DOHH2 (cell line): ENCODE data around the gene ANKS3.

Experiments
- EZH2phosphoT487 ChIP-seq: fragments of 200-600 bp; sonication (generic); IDR thresholded peaks from 2 replicates; pipeline ENCODE4 v1.6.1; 2017; ENCODE audit warnings: borderline replicate concordance, mild to moderate bottlenecking, antibody characterized with exemption, low read length, moderate library complexity, mixed read lengths
- TF ChIP-seq, protein P1 (sequence below): fragments of 200-600 bp; sonication (generic); IDR thresholded peaks from one replicate; pipeline ENCODE4 v1.5.1; 2014; ENCODE audit warnings: antibody characterized with exemption, mild to moderate bottlenecking, low read depth, low read length; ENCODE audit not compliant: poor library complexity, severe bottlenecking

DNA sequence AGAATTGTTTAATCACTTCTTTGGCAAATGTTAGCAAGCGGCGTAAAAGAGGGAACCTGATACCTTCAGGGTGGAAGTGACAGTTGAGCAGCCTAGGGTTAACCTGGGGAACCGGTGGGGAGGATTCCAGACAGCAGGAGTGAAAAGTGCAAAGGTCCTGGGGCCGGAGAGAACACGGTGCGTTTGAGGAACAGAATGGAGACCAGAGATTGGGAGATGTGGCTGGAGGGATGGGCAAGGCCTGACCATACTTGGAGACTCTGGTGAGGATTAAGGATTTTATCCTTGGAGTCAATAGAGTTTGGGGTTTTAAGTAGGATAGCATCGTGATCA lies 35.2 kb upstream of the ANKS3 start:
- TF ChIP-seq, protein P1, sequence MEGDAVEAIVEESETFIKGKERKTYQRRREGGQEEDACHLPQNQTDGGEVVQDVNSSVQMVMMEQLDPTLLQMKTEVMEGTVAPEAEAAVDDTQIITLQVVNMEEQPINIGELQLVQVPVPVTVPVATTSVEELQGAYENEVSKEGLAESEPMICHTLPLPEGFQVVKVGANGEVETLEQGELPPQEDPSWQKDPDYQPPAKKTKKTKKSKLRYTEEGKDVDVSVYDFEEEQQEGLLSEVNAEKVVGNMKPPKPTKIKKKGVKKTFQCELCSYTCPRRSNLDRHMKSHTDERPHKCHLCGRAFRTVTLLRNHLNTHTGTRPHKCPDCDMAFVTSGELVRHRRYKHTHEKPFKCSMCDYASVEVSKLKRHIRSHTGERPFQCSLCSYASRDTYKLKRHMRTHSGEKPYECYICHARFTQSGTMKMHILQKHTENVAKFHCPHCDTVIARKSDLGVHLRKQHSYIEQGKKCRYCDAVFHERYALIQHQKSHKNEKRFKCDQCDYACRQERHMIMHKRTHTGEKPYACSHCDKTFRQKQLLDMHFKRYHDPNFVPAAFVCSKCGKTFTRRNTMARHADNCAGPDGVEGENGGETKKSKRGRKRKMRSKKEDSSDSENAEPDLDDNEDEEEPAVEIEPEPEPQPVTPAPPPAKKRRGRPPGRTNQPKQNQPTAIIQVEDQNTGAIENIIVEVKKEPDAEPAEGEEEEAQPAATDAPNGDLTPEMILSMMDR, result no peak
- no peak for TF ChIP-seq EZH2phosphoT487
